ENCODE data around the gene RBBP4. TPM values are rescaled to one million over a fixed set of nuclear protein-coding genes. Genes with fewer than 3 reads are reported as not detected.

Gene RBBP4
- total RNA-seq, 1 experiment from 2014 or later = 279 TPM

GRCh38 chr1:32665915-32666314 lies 14.9 kb downstream of the RBBP4 start:
- DNase-seq (ENCODE audit: low read depth, low spot score) (no peak), ATAC-seq (no peak)
- peaks cover 53 to 71% of the 10 kb centered on the region in 2 experiments for H3K36me3 ChIP-seq (ENCODE audit: control insufficient read depth in 1 of 2, insufficient read depth in 2 of 2, low read length in 2 of 2)
- ChIA-PET CTCF (no interaction called here), POLR2A (no interaction called here), RAD21 (ENCODE audit: low non-redundant PET in 1 of 2, low total read pairs in 2 of 2, uncharacterized antibody in 2 of 2, unreplicated experiment in 2 of 2) (no interaction called here)
- no peaks in the 10 kb centered on the region for H3K9me3 ChIP-seq (ENCODE audit: control insufficient read depth in 1 of 2, insufficient read depth in 1 of 2, low read depth in 1 of 2, low read length in 2 of 2)
- no peak overlapping the region for H3K4me2 ChIP-seq (ENCODE audit: low read length)
- H2AFZ ChIP-seq (ENCODE audit: low read depth, low read length, poor library complexity, severe bottlenecking) = no peak overlapping the region
- no peak overlapping the region for H3K9ac ChIP-seq (ENCODE audit: low read length)
- H3K4me3 ChIP-seq (replicated peaks in 1 of 2; ENCODE audit: low read depth in 1 of 2, low read length in 2 of 2) = no peak overlapping the region
- intact Hi-C loops (cut with micrococcal nuclease) = no loop called here
- no peaks in the 10 kb centered on the region for H3K27me3 ChIP-seq (ENCODE audit: insufficient read depth, low read length)
- H3K4me1 ChIP-seq (ENCODE audit: control insufficient read depth in 1 of 2, insufficient read depth in 2 of 2, low read length in 2 of 2) = no peaks in the 10 kb centered on the region
- no peak overlapping the region for H3K27ac ChIP-seq (ENCODE audit: low read depth, low read length)
- no peaks in the 10 kb centered on the region for H3K9me2 ChIP-seq (ENCODE audit: insufficient read depth)
- H3K79me2 ChIP-seq (ENCODE audit: insufficient read depth, low read length) = peaks cover 93% of the 10 kb centered on the region
- no peak for TF ChIP-seq JUND (IDR thresholded peaks at IDR 0.05)
- no peak for TF ChIP-seq SIN3A (IDR thresholded peaks at IDR 0.05; ENCODE audit: low read depth)
- no peak for TF ChIP-seq ELF1 (IDR thresholded peaks at IDR 0.05; ENCODE audit: borderline replicate concordance, low read depth)
- H4K20me1 ChIP-seq (ENCODE audit: insufficient read depth) = 0 out of 2 replicates have a peak, but pooled peaks cover 3% of the 10 kb centered on the region
- BruUV-seq (replicated peaks) = no TSS peak

GRCh38 chr1:32666901-32667566 lies 16.0 kb downstream of the RBBP4 start:
- H3K9me3 ChIP-seq (ENCODE audit: control insufficient read depth in 1 of 2, insufficient read depth in 1 of 2, low read depth in 1 of 2, low read length in 2 of 2) = no peaks in the 10 kb centered on the region
- H3K27ac ChIP-seq (ENCODE audit: low read depth, low read length) = no peak overlapping the region
- intact Hi-C loops (cut with micrococcal nuclease) = no loop called here
- no peak overlapping the region for H3K4me2 ChIP-seq (ENCODE audit: low read length)
- no peaks in the 10 kb centered on the region for H3K4me1 ChIP-seq (ENCODE audit: control insufficient read depth in 1 of 2, insufficient read depth in 2 of 2, low read length in 2 of 2)
- DNase-seq (ENCODE audit: low read depth, low spot score) = no peak
- peaks cover 47 to 70% of the 10 kb centered on the region in 2 experiments for H3K36me3 ChIP-seq (ENCODE audit: control insufficient read depth in 1 of 2, insufficient read depth in 2 of 2, low read length in 2 of 2)
- CTCF ChIA-PET = no interaction called here
- H3K9me2 ChIP-seq (ENCODE audit: insufficient read depth) = no peaks in the 10 kb centered on the region
- H2AFZ ChIP-seq (ENCODE audit: low read depth, low read length, poor library complexity, severe bottlenecking) = no peak overlapping the region
- POLR2A ChIA-PET = no interaction called here
- H3K79me2 ChIP-seq (ENCODE audit: insufficient read depth, low read length) = peaks cover 90% of the 10 kb centered on the region
- RAD21 ChIA-PET (ENCODE audit: low non-redundant PET in 1 of 2, low total read pairs in 2 of 2, uncharacterized antibody in 2 of 2, unreplicated experiment in 2 of 2) = no interaction called here
- no peaks in the 10 kb centered on the region for H3K27me3 ChIP-seq (ENCODE audit: insufficient read depth, low read length)
- no peak overlapping the region for H3K4me3 ChIP-seq (replicated peaks in 1 of 2; ENCODE audit: low read depth in 1 of 2, low read length in 2 of 2)
- no peak overlapping the region for H3K9ac ChIP-seq (ENCODE audit: low read length)
- no TSS peak for BruUV-seq (replicated peaks)
- ATAC-seq = no peak; the same call in 1 of the 2 replicates
- H4K20me1 ChIP-seq (ENCODE audit: insufficient read depth) = 0 out of 2 replicates have a peak, but pooled peaks cover 3% of the 10 kb centered on the region
- TF ChIP-seq SRF (IDR thresholded peaks at IDR 0.05; ENCODE audit: low read depth) (no peak), CBX3 (IDR thresholded peaks at IDR 0.05; ENCODE audit: low read depth) (no peak), YY1 (IDR thresholded peaks at IDR 0.05; ENCODE audit: extremely low read depth, insufficient replicate concordance, low read depth, low read length) (no peak), ZFX (IDR thresholded peaks at IDR 0.05) (no peak), TCF7L2 (IDR thresholded peaks at IDR 0.05; ENCODE audit: borderline replicate concordance, extremely low read depth, insufficient read depth, insufficient read length) (no peak), ZBTB33 (IDR thresholded peaks at IDR 0.05; ENCODE audit: extremely low read depth, insufficient replicate concordance, low read length) (no peak), FOSL1 (IDR thresholded peaks at IDR 0.05; ENCODE audit: low read depth) (no peak), EGR1 (IDR thresholded peaks at IDR 0.05; ENCODE audit: low read depth) (no peak), POLR2A (IDR thresholded peaks at IDR 0.05; ENCODE audit: borderline replicate concordance, extremely low read depth, insufficient read depth, insufficient read length) (no peak), JUND (IDR thresholded peaks at IDR 0.05) (no peak), EZH2phosphoT487 (IDR thresholded peaks at IDR 0.05; ENCODE audit: borderline replicate concordance) (no peak), EZH2 (IDR thresholded peaks at IDR 0.05) (no peak), REST (IDR thresholded peaks at IDR 0.05; ENCODE audit: low read depth) (no peak), SP1 (IDR thresholded peaks at IDR 0.05; ENCODE audit: low read depth) (no peak), ELF1 (IDR thresholded peaks at IDR 0.05; ENCODE audit: borderline replicate concordance, low read depth) (no peak)

Measured in HCT116 (cell line).